CD4-positive, alpha-beta T cell treated with Interleukin-6 at 100 ng/mL for 8 hours (primary cell): ENCODE measurements around the gene RAPSN.

Experiments used
- DNase-seq: peaks from one replicate; pipeline ENCODE4 v3.0.0-alpha.2; 2020; ENCODE audit warnings: mixed read lengths, low spot score

RAPSN gene

GRCh38 chr11:47434011-47434786 is 14.7 kb downstream of the RAPSN start:
- DNase-seq: no peak

GRCh38 chr11:47433157-47433556 is 15.8 kb downstream of the RAPSN start:
- no peak for DNase-seq

GRCh38 chr11:47431356-47432083 is 17.4 kb downstream of the RAPSN start:
- no peak for DNase-seq

- DNase-seq: no peak
These were observed 18.4 kb downstream of the RAPSN start for GRCh38 chr11:47430524-47430923.

GRCh38 chr11:47426062-47426956 is 22.6 kb downstream of the RAPSN start, which contains the start of gene PSMC3:
Gene PSMC3, minus strand, starts transcription at chr11:47426439. Its CDS starts 160 bp downstream, at chr11:47426279.
- peak; percentile 96 for DNase-seq

- DNase-seq: no peak
These were observed 23.3 kb downstream of the RAPSN start for GRCh38 chr11:47425611-47426010.

- no peak for DNase-seq
These were observed 30.3 kb downstream of the RAPSN start for GRCh38 chr11:47418454-47419259.

GRCh38 chr11:47417712-47418111 is 31.2 kb downstream of the RAPSN start:
- no peak for DNase-seq

GRCh38 chr11:47415949-47416472 is 32.9 kb downstream of the RAPSN start:
- no peak for DNase-seq

- DNase-seq: no peak
These were observed 33.7 kb downstream of the RAPSN start for GRCh38 chr11:47415091-47415854.

- DNase-seq: no peak
These were observed 34.3 kb downstream of the RAPSN start for GRCh38 chr11:47414685-47415070.

GRCh38 chr11:47413908-47414684 is 34.8 kb downstream of the RAPSN start:
- no peak for DNase-seq

- no peak for DNase-seq
These were observed 35.6 kb downstream of the RAPSN start for GRCh38 chr11:47413351-47413750.

- DNase-seq: peak; percentile 46
These were observed 36.8 kb downstream of the RAPSN start for GRCh38 chr11:47411884-47412746.

GRCh38 chr11:47410370-47411264 is 38.3 kb downstream of the RAPSN start:
- no peak for DNase-seq

- DNase-seq: no peak
These were observed 39.2 kb downstream of the RAPSN start for GRCh38 chr11:47409440-47410369.
